H9 (cell line): Measurements from ENCODE around the gene MYOM3. TPM values are rescaled to one million over a fixed set of nuclear protein-coding genes. Genes with fewer than 3 reads are reported as not detected.

Experiments
- DNase-seq: peaks from one replicate; pipeline ENCODE4 v3.0.0-alpha.2; 2017
- H2AFZ ChIP-seq: one replicate; pipeline ENCODE4 v1.6.1; 2013; ENCODE audit warnings: mild to moderate bottlenecking, low read length, control low read depth, moderate library complexity
- H2AK5ac ChIP-seq: 2 replicates; pipeline ENCODE4 v1.6.1; 2013; ENCODE audit warnings: low read length, control low read depth, mixed read lengths; ENCODE audit not compliant: insufficient read length
- H2BK120ac ChIP-seq: one replicate; pipeline ENCODE4 v1.6.1; 2013; ENCODE audit warnings: low read depth, mild to moderate bottlenecking, low read length, control low read depth, inconsistent platforms; ENCODE audit not compliant: poor library complexity, severe bottlenecking
- H2BK12ac ChIP-seq: 2 replicates; pipeline ENCODE4 v1.6.1; 2013; ENCODE audit warnings: low read length, control low read depth, mixed read lengths, low read depth; ENCODE audit not compliant: insufficient read length
- H2BK15ac ChIP-seq: 2 replicates; pipeline ENCODE4 v1.6.1; 2013; ENCODE audit warnings: low read depth, low read length, control low read depth
- H2BK20ac ChIP-seq: one replicate; pipeline ENCODE4 v1.6.1; 2013; ENCODE audit warnings: low read depth, mild to moderate bottlenecking, low read length, control low read depth, inconsistent platforms; ENCODE audit not compliant: poor library complexity, severe bottlenecking
- H2BK5ac ChIP-seq: 2 replicates; pipeline ENCODE4 v1.6.1; 2013; ENCODE audit warnings: low read length, control low read depth, mixed read lengths; ENCODE audit not compliant: insufficient read length
- H3K14ac ChIP-seq: 2 replicates; pipeline ENCODE4 v1.6.1; 2013; ENCODE audit warnings: low read length, control low read depth; ENCODE audit not compliant: insufficient read depth
- H3K18ac ChIP-seq: 2 replicates; pipeline ENCODE4 v1.6.1; 2013; ENCODE audit warnings: low read depth, mild to moderate bottlenecking, mixed read lengths, low read length, control low read depth; ENCODE audit not compliant: insufficient read length
- H3K23ac ChIP-seq: 2 replicates; pipeline ENCODE4 v1.6.1; 2013; ENCODE audit warnings: low read length, control low read depth, mixed read lengths, low read depth; ENCODE audit not compliant: insufficient read length
- H3K23me2 ChIP-seq: 2 replicates; pipeline ENCODE4 v1.6.1; 2013; ENCODE audit warnings: low read depth, mild to moderate bottlenecking, mixed read lengths, low read length, control low read depth; ENCODE audit not compliant: insufficient read length, poor library complexity, severe bottlenecking
- H3K27ac ChIP-seq: 2 replicates; pipeline ENCODE4 v1.5.1; 2013; ENCODE audit warnings: low read length, control low read depth, mixed read lengths, low read depth; ENCODE audit not compliant: insufficient read length
- H3K27me3 ChIP-seq: 2 replicates; pipeline ENCODE4 v1.6.1; 2013; ENCODE audit warnings: low read length, control low read depth, inconsistent platforms; ENCODE audit not compliant: insufficient read depth
- H3K4ac ChIP-seq: 2 replicates; pipeline ENCODE4 v1.6.1; 2013; ENCODE audit warnings: low read depth, mild to moderate bottlenecking, control low read depth, inconsistent platforms, low read length, moderate library complexity
- H3K4me1 ChIP-seq: 2 replicates; pipeline ENCODE4 v1.6.1; 2013; ENCODE audit warnings: low read length, control low read depth, inconsistent platforms; ENCODE audit not compliant: insufficient read depth
- H3K4me2 ChIP-seq: 2 replicates; pipeline ENCODE4 v1.6.1; 2013; ENCODE audit warnings: low read length, control low read depth, mixed read lengths; ENCODE audit not compliant: insufficient read length, insufficient read depth
- H3K56ac ChIP-seq: 2 replicates; pipeline ENCODE4 v1.6.1; 2013; ENCODE audit warnings: low read depth, mild to moderate bottlenecking, mixed read lengths, low read length, control low read depth; ENCODE audit not compliant: insufficient read length
- H3K79me1 ChIP-seq: 2 replicates; pipeline ENCODE4 v1.6.1; 2013; ENCODE audit warnings: low read depth, mild to moderate bottlenecking, moderate library complexity, low read length, control low read depth, inconsistent platforms; ENCODE audit not compliant: insufficient read depth, poor library complexity, severe bottlenecking
- H3K79me2 ChIP-seq: 2 replicates; pipeline ENCODE4 v1.6.1; 2013; ENCODE audit warnings: low read length, control low read depth, inconsistent platforms; ENCODE audit not compliant: insufficient read depth
- H3K9ac ChIP-seq: 2 replicates; pipeline ENCODE4 v1.6.1; 2013; ENCODE audit warnings: low read length, control low read depth, mixed read lengths; ENCODE audit not compliant: insufficient read length; ENCODE audit errors: extremely low read depth
- H3K9me3 ChIP-seq: one replicate; pipeline ENCODE4 v1.6.1; 2013; ENCODE audit warnings: low read depth, low read length, inconsistent platforms; ENCODE audit not compliant: control insufficient read depth
- H3T11ph ChIP-seq: one replicate; pipeline ENCODE4 v1.6.1; 2013; ENCODE audit warnings: mild to moderate bottlenecking, low read length, control low read depth, inconsistent platforms
- H4K20me1 ChIP-seq: one replicate; pipeline ENCODE4 v1.6.1; 2013; ENCODE audit not compliant: control insufficient read depth, insufficient read length, insufficient read depth
- H4K5ac ChIP-seq: 2 replicates; pipeline ENCODE4 v1.6.1; 2013; ENCODE audit warnings: low read depth, mild to moderate bottlenecking, mixed read lengths, low read length, control low read depth; ENCODE audit not compliant: insufficient read length
- H4K8ac ChIP-seq: replicated peaks from 2 replicates; pipeline ENCODE4 v1.6.1; 2013; ENCODE audit warnings: low read length, control low read depth, mixed read lengths, low read depth; ENCODE audit not compliant: insufficient read length
- H4K91ac ChIP-seq: 2 replicates; pipeline ENCODE4 v1.6.1; 2013; ENCODE audit warnings: low read depth, mild to moderate bottlenecking, moderate library complexity, mixed read lengths, low read length, control low read depth; ENCODE audit not compliant: insufficient read length
- H3K27ac Mint-ChIP-seq, 3 experiments: 2 replicates in 2 of 3; 3 replicates in 1 of 3; pipeline ENCODE4 v1.8.0; 2020 to 2021; ENCODE audit warnings: mixed read lengths in 3 of 3, mild to moderate bottlenecking in 1 of 3, moderate library complexity in 1 of 3
- H3K27me3 Mint-ChIP-seq: 2 replicates; pipeline ENCODE4 v1.8.0; 2021; ENCODE audit warnings: low read depth, mild to moderate bottlenecking, moderate library complexity, mixed read lengths
- H3K36me3 Mint-ChIP-seq, 3 experiments: 2 replicates in 2 of 3; 3 replicates in 1 of 3; pipeline ENCODE4 v1.8.0; 2020 to 2021; ENCODE audit warnings: low read depth in 3 of 3, mixed read lengths in 3 of 3; ENCODE audit not compliant: insufficient read depth in 1 of 3
- H3K4me1 Mint-ChIP-seq, 2 experiments: 2 replicates each; pipeline ENCODE4 v1.8.0; 2020; ENCODE audit warnings: mixed read lengths in 2 of 2
- H3K4me3 Mint-ChIP-seq, 2 experiments: 2 replicates in 1 of 2; 3 replicates in 1 of 2; pipeline ENCODE4 v1.8.0; 2020 to 2021; ENCODE audit warnings: mild to moderate bottlenecking in 2 of 2, mixed read lengths in 2 of 2, moderate library complexity in 1 of 2
- H3K9me3 Mint-ChIP-seq, 2 experiments: 2 replicates in 1 of 2; 3 replicates in 1 of 2; pipeline ENCODE4 v1.8.0; 2020; ENCODE audit warnings: mild to moderate bottlenecking in 2 of 2, mixed read lengths in 2 of 2, moderate library complexity in 1 of 2
- WGBS: extraction: QIAGEN DNeasy Blood & Tissue Kit; methylation state at CpG from one replicate; pipeline ENCODE4 v1.1.7; 2013; ENCODE audit warnings: missing lambda C conversion rate, low lambda C conversion rate, mixed read lengths; ENCODE audit not compliant: insufficient read length; ENCODE audit errors: extremely low coverage; 5-methylcytosine and 5-hydroxymethylcytosine counted together
- total RNA-seq: library from RNA; stranded (reverse); gene quantifications from 2 replicates; pipeline ENCODE4 v1.2.1, GENCODE V29; 2021
- TF ChIP-seq, protein P1 (sequence below): fragments of 200-600 bp; sonication (generic); conservative IDR thresholded peaks from 3 replicates; pipeline ENCODE4 v1.8.0; 2021; ENCODE audit warnings: antibody characterized with exemption, mild to moderate bottlenecking

MYOM3 gene
- total RNA-seq, 1 experiment from 2014 or later, result 0.11 TPM

DNA sequence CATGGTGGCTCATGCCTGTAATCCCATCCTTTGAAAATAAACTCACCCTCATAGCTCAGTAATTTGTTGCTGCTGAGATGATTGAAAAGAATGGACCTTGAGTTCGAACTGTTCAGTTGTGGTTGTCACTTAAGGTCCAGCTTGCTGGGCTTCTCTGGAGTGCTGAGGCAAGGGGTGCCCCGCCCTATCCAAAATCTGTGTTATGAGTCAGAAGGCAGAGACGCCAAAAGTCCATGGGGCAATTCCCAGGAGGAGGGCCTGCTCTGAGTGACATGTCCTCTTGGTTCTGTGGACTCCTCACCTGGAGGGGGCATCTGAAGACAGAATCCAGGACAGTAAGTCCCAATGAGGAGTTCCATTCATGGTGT lies 64.8 kb downstream of the MYOM3 start:
- Mint-ChIP-seq H3K27ac (peak overlapping the region in 1 of 3 experiments; percentile 19; a peak in 1 of 7 replicates), H3K4me3 (no peak overlapping the region; a peak in 1 of 5 replicates), H3K36me3 (no peaks in the 10 kb centered on the region), H3K9me3 (no peaks in the 10 kb centered on the region), H3K4me1 (peaks cover 3 to 8% of the 10 kb centered on the region in 2 experiments), H3K27me3 (no peaks in the 10 kb centered on the region)
- Histone ChIP-seq H3K79me1 (no peaks in the 10 kb centered on the region), H2BK15ac (no peak overlapping the region), H3T11ph (no peak overlapping the region), H3K27ac (no peak overlapping the region), H2BK12ac (no peak overlapping the region), H3K14ac (no peak overlapping the region), H2BK5ac (no peak overlapping the region), H3K79me2 (no peaks in the 10 kb centered on the region), H3K9me3 (no peaks in the 10 kb centered on the region), H4K91ac (no peak overlapping the region), H3K4me2 (no peak overlapping the region), H2BK120ac (no peak overlapping the region), H3K9ac (no peak overlapping the region), H3K23ac (no peak overlapping the region), H2BK20ac (no peak overlapping the region), H2AFZ (no peak overlapping the region), H3K56ac (no peak overlapping the region), H3K18ac (no peak overlapping the region), H4K8ac (no peak overlapping the region), H4K20me1 (no peaks in the 10 kb centered on the region), H3K27me3 (no peaks in the 10 kb centered on the region), H4K5ac (no peak overlapping the region), H3K4me1 (no peaks in the 10 kb centered on the region), H3K4ac (no peak overlapping the region), H3K23me2 (no peaks in the 10 kb centered on the region), H2AK5ac (no peak overlapping the region)
- no peak for DNase-seq
- no CpG with 5 or more reads among the region's 3 CpGs for WGBS
- TF ChIP-seq, protein P1, sequence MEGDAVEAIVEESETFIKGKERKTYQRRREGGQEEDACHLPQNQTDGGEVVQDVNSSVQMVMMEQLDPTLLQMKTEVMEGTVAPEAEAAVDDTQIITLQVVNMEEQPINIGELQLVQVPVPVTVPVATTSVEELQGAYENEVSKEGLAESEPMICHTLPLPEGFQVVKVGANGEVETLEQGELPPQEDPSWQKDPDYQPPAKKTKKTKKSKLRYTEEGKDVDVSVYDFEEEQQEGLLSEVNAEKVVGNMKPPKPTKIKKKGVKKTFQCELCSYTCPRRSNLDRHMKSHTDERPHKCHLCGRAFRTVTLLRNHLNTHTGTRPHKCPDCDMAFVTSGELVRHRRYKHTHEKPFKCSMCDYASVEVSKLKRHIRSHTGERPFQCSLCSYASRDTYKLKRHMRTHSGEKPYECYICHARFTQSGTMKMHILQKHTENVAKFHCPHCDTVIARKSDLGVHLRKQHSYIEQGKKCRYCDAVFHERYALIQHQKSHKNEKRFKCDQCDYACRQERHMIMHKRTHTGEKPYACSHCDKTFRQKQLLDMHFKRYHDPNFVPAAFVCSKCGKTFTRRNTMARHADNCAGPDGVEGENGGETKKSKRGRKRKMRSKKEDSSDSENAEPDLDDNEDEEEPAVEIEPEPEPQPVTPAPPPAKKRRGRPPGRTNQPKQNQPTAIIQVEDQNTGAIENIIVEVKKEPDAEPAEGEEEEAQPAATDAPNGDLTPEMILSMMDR, result no peak
